Effector memory CD4-positive, alpha-beta T cell (primary cell): ENCODE data around the gene CNTN1.

Experiments used
- DNase-seq, 3 donors: peaks; one replicate each; pipeline ENCODE4 v3.0.0-alpha.2; 2020
- H3K27ac ChIP-seq: 2 replicates; pipeline ENCODE4 v1.7.0; 2013; ENCODE audit warnings: mild to moderate bottlenecking, low read length, moderate library complexity; ENCODE audit not compliant: insufficient read depth, poor library complexity, severe bottlenecking
- H3K27me3 ChIP-seq: replicated peaks from 2 replicates; pipeline ENCODE4 v1.7.0; 2013; ENCODE audit warnings: mild to moderate bottlenecking, low read length; ENCODE audit not compliant: insufficient read depth, control insufficient read depth, poor library complexity, severe bottlenecking
- H3K36me3 ChIP-seq: 2 replicates; pipeline ENCODE4 v1.7.0; 2013; ENCODE audit warnings: mild to moderate bottlenecking, low read length, moderate library complexity; ENCODE audit not compliant: control insufficient read depth, insufficient read depth
- H3K4me1 ChIP-seq: 2 replicates; pipeline ENCODE4 v1.7.0; 2013; ENCODE audit warnings: low read length, mild to moderate bottlenecking; ENCODE audit not compliant: control insufficient read depth, insufficient read depth, poor library complexity, severe bottlenecking
- H3K4me3 ChIP-seq: 2 replicates; pipeline ENCODE4 v1.7.0; 2013; ENCODE audit warnings: low read length, low read depth, mild to moderate bottlenecking; ENCODE audit not compliant: insufficient read depth, poor library complexity, severe bottlenecking
- H3K9me3 ChIP-seq: 2 replicates; pipeline ENCODE4 v1.7.0; 2013; ENCODE audit warnings: mild to moderate bottlenecking, low read length, moderate library complexity; ENCODE audit not compliant: control insufficient read depth

CNTN1 gene

GRCh38 chr12:40969796-40970195 is 277.6 kb downstream of the CNTN1 start:
- H3K27me3 ChIP-seq: no peaks in the 10 kb centered on the region
- H3K36me3 ChIP-seq: no peaks in the 10 kb centered on the region
- H3K4me3 ChIP-seq: no peak overlapping the region
- H3K27ac ChIP-seq: no peak overlapping the region
- no peak for DNase-seq
- H3K9me3 ChIP-seq: no peaks in the 10 kb centered on the region
- no peaks in the 10 kb centered on the region for H3K4me1 ChIP-seq

DNA sequence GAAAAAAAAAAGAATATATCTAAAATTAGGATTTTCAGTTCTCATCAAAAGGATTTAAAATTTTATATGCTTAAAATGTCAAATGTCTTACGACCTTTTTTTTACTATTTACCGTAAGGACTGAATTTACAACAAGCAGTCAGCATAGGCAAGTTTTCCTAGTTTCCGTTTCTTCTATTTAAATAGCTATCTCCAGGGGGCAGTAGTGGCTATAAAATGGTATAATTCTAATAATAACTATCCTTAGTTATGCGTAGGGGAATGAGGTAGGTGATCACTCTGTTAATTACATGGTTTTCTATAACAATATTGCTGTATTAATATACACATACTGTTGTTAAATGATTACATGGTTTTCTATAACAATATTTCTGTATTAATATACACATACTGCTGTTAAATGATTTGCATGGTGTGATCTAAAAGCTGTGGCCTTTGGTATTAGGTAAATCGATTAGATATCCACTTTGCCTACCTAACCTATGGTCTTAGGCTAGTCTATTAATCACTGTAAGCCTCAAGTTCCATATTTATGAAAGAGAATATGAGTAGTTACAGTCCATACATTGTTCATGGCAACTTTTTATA is 278.2 kb downstream of the CNTN1 start:
- Histone ChIP-seq H3K27ac (no peak overlapping the region), H3K27me3 (no peaks in the 10 kb centered on the region), H3K4me1 (no peaks in the 10 kb centered on the region), H3K9me3 (no peaks in the 10 kb centered on the region), H3K36me3 (no peaks in the 10 kb centered on the region), H3K4me3 (no peak overlapping the region)
- no peak for DNase-seq

GRCh38 chr12:40971911-40972310 is 279.7 kb downstream of the CNTN1 start:
- Histone ChIP-seq H3K9me3 (no peaks in the 10 kb centered on the region), H3K36me3 (no peaks in the 10 kb centered on the region), H3K4me3 (no peak overlapping the region), H3K4me1 (no peaks in the 10 kb centered on the region), H3K27ac (no peak overlapping the region), H3K27me3 (no peaks in the 10 kb centered on the region)
- no peak for DNase-seq

- Histone ChIP-seq H3K9me3 (no peaks in the 10 kb centered on the region), H3K27ac (no peak overlapping the region), H3K4me1 (no peaks in the 10 kb centered on the region), H3K27me3 (no peaks in the 10 kb centered on the region), H3K4me3 (no peak overlapping the region), H3K36me3 (no peaks in the 10 kb centered on the region)
- no peak for DNase-seq
Observed at GRCh38 chr12:40976546-40976945, 284.3 kb downstream of the CNTN1 start.

DNA sequence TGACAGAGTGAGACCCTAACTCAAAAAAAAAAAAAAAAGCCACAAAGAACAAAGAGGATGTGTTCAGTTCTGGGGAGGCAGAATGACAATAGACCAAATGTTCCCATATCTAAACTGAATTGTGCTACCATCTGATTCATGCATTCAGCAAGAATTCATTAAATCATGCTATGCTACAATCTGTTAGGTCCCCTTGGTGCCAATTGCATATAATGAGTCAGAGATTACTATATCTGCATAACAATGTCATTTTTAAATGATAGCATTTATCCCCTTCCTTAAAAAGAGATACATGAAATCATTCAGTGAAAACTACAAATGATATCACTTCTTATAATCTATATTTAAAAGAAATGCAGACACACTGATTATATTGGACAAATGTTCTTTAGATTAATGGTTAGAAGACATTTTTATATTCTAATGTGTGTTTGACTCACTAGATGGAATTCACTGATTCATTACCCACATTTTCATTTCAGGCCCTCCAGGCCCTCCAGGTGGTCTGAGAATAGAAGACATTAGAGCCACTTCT is 288.3 kb downstream of the CNTN1 start:
- Histone ChIP-seq H3K27ac (no peak overlapping the region), H3K9me3 (no peaks in the 10 kb centered on the region), H3K4me1 (no peaks in the 10 kb centered on the region), H3K4me3 (no peak overlapping the region), H3K27me3 (no peaks in the 10 kb centered on the region), H3K36me3 (no peaks in the 10 kb centered on the region)
- no peak for DNase-seq

GRCh38 chr12:40986001-40986400 is 293.8 kb downstream of the CNTN1 start:
- no peaks in the 10 kb centered on the region for H3K36me3 ChIP-seq
- H3K9me3 ChIP-seq: no peaks in the 10 kb centered on the region
- H3K27ac ChIP-seq: no peak overlapping the region
- no peak overlapping the region for H3K4me3 ChIP-seq
- no peak for DNase-seq
- H3K27me3 ChIP-seq: no peaks in the 10 kb centered on the region
- no peaks in the 10 kb centered on the region for H3K4me1 ChIP-seq

DNA sequence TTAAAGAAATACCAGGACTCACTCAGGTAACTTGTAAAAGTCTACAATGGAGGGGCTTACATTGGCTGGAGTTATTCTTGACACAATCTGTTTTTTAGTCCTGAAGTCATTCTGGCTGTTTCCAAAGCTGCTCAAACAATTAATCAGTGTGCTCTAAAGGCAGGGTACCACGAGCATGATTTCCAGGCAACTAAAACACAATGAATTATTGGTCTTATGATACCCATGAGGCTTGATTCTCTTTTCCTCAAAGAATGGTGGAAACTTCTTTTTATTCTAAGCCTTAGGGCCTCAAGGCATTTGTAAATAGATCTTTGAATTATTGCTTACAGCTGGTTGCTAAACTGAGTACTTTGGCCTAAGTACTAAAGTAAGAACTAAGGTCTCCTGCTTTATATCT is 296.1 kb downstream of the CNTN1 start:
- Histone ChIP-seq H3K4me1 (no peaks in the 10 kb centered on the region), H3K27me3 (no peaks in the 10 kb centered on the region), H3K4me3 (no peak overlapping the region), H3K27ac (no peak overlapping the region), H3K36me3 (no peaks in the 10 kb centered on the region), H3K9me3 (no peaks in the 10 kb centered on the region)
- no peak for DNase-seq

DNA sequence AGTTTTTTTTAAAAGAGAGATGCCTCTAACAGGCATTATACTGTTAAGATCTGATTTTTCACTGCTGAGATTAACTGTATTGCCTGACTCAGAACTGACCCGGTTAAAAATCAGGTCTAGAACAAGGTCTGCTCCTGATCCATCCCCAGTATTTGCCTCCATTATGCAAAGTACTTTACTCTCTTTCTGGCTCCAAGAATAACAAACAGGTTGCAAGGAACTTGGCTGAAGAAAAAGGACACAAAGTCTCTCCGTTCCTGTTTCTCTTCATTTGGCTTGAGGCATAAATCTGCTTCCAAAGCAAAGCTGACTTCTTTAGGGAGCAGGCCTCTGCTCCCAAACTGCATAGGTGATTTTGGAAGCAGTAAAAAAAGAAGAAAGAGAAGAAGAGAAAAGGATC is 296.6 kb downstream of the CNTN1 start:
- no peak overlapping the region for H3K4me3 ChIP-seq
- no peak overlapping the region for H3K27ac ChIP-seq
- no peaks in the 10 kb centered on the region for H3K27me3 ChIP-seq
- DNase-seq: no peak
- H3K36me3 ChIP-seq: no peaks in the 10 kb centered on the region
- no peaks in the 10 kb centered on the region for H3K4me1 ChIP-seq
- H3K9me3 ChIP-seq: no peaks in the 10 kb centered on the region

- H3K36me3 ChIP-seq: no peaks in the 10 kb centered on the region
- no peak overlapping the region for H3K4me3 ChIP-seq
- no peak for DNase-seq
- no peaks in the 10 kb centered on the region for H3K27me3 ChIP-seq
- H3K4me1 ChIP-seq: no peaks in the 10 kb centered on the region
- no peak overlapping the region for H3K27ac ChIP-seq
- H3K9me3 ChIP-seq: no peaks in the 10 kb centered on the region
Observed at GRCh38 chr12:40989785-40990184, 297.5 kb downstream of the CNTN1 start.

GRCh38 chr12:40992158-40992557 is 299.9 kb downstream of the CNTN1 start:
- Histone ChIP-seq H3K9me3 (no peaks in the 10 kb centered on the region), H3K4me3 (no peak overlapping the region), H3K4me1 (no peaks in the 10 kb centered on the region), H3K27ac (no peak overlapping the region), H3K27me3 (no peaks in the 10 kb centered on the region), H3K36me3 (no peaks in the 10 kb centered on the region)
- DNase-seq: no peak
